ENCODE data around the gene TMEM260. TPM values are rescaled to one million over a fixed set of nuclear protein-coding genes. Genes with fewer than 3 reads are reported as not detected.
"Not testable (repeated sequence)": the region's sequence is repeated elsewhere in the genome, so short reads cannot be mapped to it uniquely, and the experiment has no call there.

Gene TMEM260
- total RNA-seq, 1 donor from 2014 or later: 27.0 TPM

GRCh38 chr14:56660677-56661389 is 81.2 kb downstream of the TMEM260 start:
- DNase-seq (ENCODE audit: low spot score) (no peak), ATAC-seq (no peak)
- intact Hi-C loops (cut with DNase I): no loop called here

- DNase-seq (ENCODE audit: low spot score) (no peak), ATAC-seq (no peak)
- intact Hi-C loops (cut with DNase I): no loop called here
Measured at GRCh38 chr14:56661478-56661877, 81.9 kb downstream of the TMEM260 start.

- ATAC-seq (no peak), DNase-seq (ENCODE audit: low spot score) (no peak)
- intact Hi-C loops (cut with DNase I): no loop called here
Measured at GRCh38 chr14:56664811-56665421, 85.3 kb downstream of the TMEM260 start.

- DNase-seq (ENCODE audit: low spot score): no peak
- intact Hi-C loops (cut with DNase I): no loop called here
- no peak for ATAC-seq
Measured at GRCh38 chr14:56666294-56666693, 86.7 kb downstream of the TMEM260 start.

GRCh38 chr14:56666716-56667115 is 87.1 kb downstream of the TMEM260 start:
- intact Hi-C loops (cut with DNase I): no loop called here
- DNase-seq (ENCODE audit: low spot score) (no peak), ATAC-seq (no peak)

- DNase-seq (ENCODE audit: low spot score): not testable (repeated sequence)
Measured at GRCh38 chr14:56667290-56667689, 87.7 kb downstream of the TMEM260 start.

GRCh38 chr14:56676042-56676441 is 96.4 kb downstream of the TMEM260 start:
- DNase-seq (ENCODE audit: low spot score) (no peak), ATAC-seq (no peak)
- intact Hi-C loops (cut with DNase I): no loop called here

More at GRCh38 chr14:56667290-56667689, 87.7 kb downstream of the TMEM260 start:
- ATAC-seq; intact Hi-C loops (cut with DNase I): not testable (repeated sequence)

- DNase-seq (ENCODE audit: low spot score): no peak
- no peak for ATAC-seq
- intact Hi-C loops (cut with DNase I): no loop called here
Measured at GRCh38 chr14:56678838-56679237, 99.2 kb downstream of the TMEM260 start.

- peak; percentile 59 for ATAC-seq
- intact Hi-C loops (cut with DNase I): no loop called here
- DNase-seq (ENCODE audit: low spot score): no peak
Measured at GRCh38 chr14:56686416-56686815, 106.8 kb downstream of the TMEM260 start.

GRCh38 chr14:56687123-56687522 is 107.5 kb downstream of the TMEM260 start:
- intact Hi-C loops (cut with DNase I): no loop called here
- ATAC-seq: no peak
- no peak for DNase-seq (ENCODE audit: low spot score)

- ATAC-seq: no peak
- intact Hi-C loops (cut with DNase I): no loop called here
- no peak for DNase-seq (ENCODE audit: low spot score)
Measured at GRCh38 chr14:56694609-56695008, 115.0 kb downstream of the TMEM260 start.

- intact Hi-C loops (cut with DNase I): not testable (repeated sequence)
Measured at GRCh38 chr14:56695216-56695615, 115.6 kb downstream of the TMEM260 start.

More at GRCh38 chr14:56695216-56695615, 115.6 kb downstream of the TMEM260 start:
- not testable (repeated sequence) for ATAC-seq; DNase-seq (ENCODE audit: low spot score)

Other genes with a start within 250 kb of the TMEM260 start
- not detected for gene OTX2, start 230.7 kb downstream of the TMEM260 start, total RNA-seq

Measured in sciatic nerve (tissue), 2 donors.